Stimulated activated CD8-positive, alpha-beta memory T cell treated with anti-CD3 and anti-CD28 coated beads, Interleukin-7, amount 100 ng/mL, for 48 hours (primary cell): ENCODE measurements around the gene PLEKHG1.
A peak's percentile ranks its signal among the peaks of the same experiment; 100 is the strongest.

Experiments used
- DNase-seq, 2 donors: peaks; one replicate each; pipeline ENCODE4 v3.0.0-alpha.2; 2020; ENCODE audit warnings: low read depth in 1 of 2; ENCODE audit errors: extremely low read depth in 1 of 2

PLEKHG1 gene

GRCh38 chr6:150588888-150589499, 10.7 kb upstream of the PLEKHG1 start:
- no peak for DNase-seq

GRCh38 chr6:150589852-150590251, 9.8 kb upstream of the PLEKHG1 start:
- DNase-seq: no peak

- DNase-seq: no peak
Measured at GRCh38 chr6:150590446-150590845, 9.2 kb upstream of the PLEKHG1 start.

GRCh38 chr6:150592377-150592995, 7.2 kb upstream of the PLEKHG1 start:
- DNase-seq: no peak

GRCh38 chr6:150593119-150593518, 6.6 kb upstream of the PLEKHG1 start:
- no peak for DNase-seq

- no peak for DNase-seq
Measured at GRCh38 chr6:150596439-150596838, 3.2 kb upstream of the PLEKHG1 start.

- DNase-seq: no peak
Measured at GRCh38 chr6:150598401-150598800, 1.3 kb upstream of the PLEKHG1 start.

GRCh38 chr6:150598858-150599198, 857 bp upstream of the PLEKHG1 start:
- no peak for DNase-seq

GRCh38 chr6:150600010-150600300, 270 bp downstream of the PLEKHG1 start:
- DNase-seq: no peak

- DNase-seq: peak; percentile 37 to 73
Measured at GRCh38 chr6:150600301-150601017, 774 bp downstream of the PLEKHG1 start.

GRCh38 chr6:150601439-150601838, 1.8 kb downstream of the PLEKHG1 start:
- DNase-seq: no peak

GRCh38 chr6:150603176-150603575, 3.5 kb downstream of the PLEKHG1 start:
- no peak for DNase-seq

GRCh38 chr6:150604467-150604866, 4.8 kb downstream of the PLEKHG1 start:
- no peak for DNase-seq

GRCh38 chr6:150605333-150605732, 5.6 kb downstream of the PLEKHG1 start:
- DNase-seq: no peak

GRCh38 chr6:150606168-150606591, 6.5 kb downstream of the PLEKHG1 start:
- no peak for DNase-seq

GRCh38 chr6:150606647-150607328, 7.1 kb downstream of the PLEKHG1 start:
- no peak for DNase-seq

- DNase-seq: no peak
Measured at GRCh38 chr6:150607329-150607650, 7.6 kb downstream of the PLEKHG1 start.

GRCh38 chr6:150610584-150610983, 10.9 kb downstream of the PLEKHG1 start:
- DNase-seq: no peak

- no peak for DNase-seq
Measured at GRCh38 chr6:150613269-150613668, 13.6 kb downstream of the PLEKHG1 start.

GRCh38 chr6:150615967-150616366, 16.3 kb downstream of the PLEKHG1 start:
- no peak for DNase-seq

GRCh38 chr6:150616586-150616985, 16.9 kb downstream of the PLEKHG1 start:
- no peak for DNase-seq

- no peak for DNase-seq
Measured at GRCh38 chr6:150617062-150617461, 17.4 kb downstream of the PLEKHG1 start.
